ENCODE results near the gene ERRFI1.

- TF ChIP-seq CTCF (IDR thresholded peaks at IDR 0.05) = no peak
- no peak for TF ChIP-seq POLR2A (IDR thresholded peaks at IDR 0.05)
Observed at GRCh38 chr1:8019229-8019620, 6.9 kb downstream of the ERRFI1 start.
